Retinal pigment epithelial cell (primary cell): Measurements from ENCODE around the gene AGAP1.

Experiments used
- DNase-seq: peaks from one replicate; pipeline ENCODE4 v3.0.0-alpha.2; 2010; ENCODE audit warnings: low read depth
- H3K4me3 ChIP-seq: 2 replicates; pipeline ENCODE4 v1.5.1; 2011; ENCODE audit warnings: mild to moderate bottlenecking, low read length, control low read depth, moderate library complexity
- TF ChIP-seq, protein P1 (sequence below): conservative IDR thresholded peaks from 2 replicates; pipeline ENCODE4 v1.5.1; 2011; ENCODE audit warnings: low read depth, low read length, control low read depth, inconsistent platforms

The AGAP1 gene

DNA sequence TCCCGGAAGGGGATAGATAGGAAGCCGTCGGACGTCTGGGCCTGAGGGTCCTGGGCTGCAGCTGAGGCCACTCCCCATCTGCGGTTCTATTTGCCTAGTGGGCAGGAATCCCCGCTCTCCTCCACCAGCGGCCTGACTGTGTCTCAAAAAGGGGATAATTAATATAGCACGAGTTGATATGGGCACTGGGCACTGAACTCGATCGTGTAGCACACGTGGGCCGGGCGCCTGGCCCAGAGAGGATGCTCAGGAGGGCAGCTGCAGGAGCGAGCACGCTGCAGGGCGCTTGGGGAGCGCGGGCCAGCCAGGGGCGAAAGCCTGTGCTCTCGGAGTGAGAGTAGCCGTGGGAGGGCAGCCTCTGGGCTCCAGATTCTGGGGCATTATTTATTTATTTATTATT lies 683.1 kb downstream of the AGAP1 start:
- TF ChIP-seq, protein P1, sequence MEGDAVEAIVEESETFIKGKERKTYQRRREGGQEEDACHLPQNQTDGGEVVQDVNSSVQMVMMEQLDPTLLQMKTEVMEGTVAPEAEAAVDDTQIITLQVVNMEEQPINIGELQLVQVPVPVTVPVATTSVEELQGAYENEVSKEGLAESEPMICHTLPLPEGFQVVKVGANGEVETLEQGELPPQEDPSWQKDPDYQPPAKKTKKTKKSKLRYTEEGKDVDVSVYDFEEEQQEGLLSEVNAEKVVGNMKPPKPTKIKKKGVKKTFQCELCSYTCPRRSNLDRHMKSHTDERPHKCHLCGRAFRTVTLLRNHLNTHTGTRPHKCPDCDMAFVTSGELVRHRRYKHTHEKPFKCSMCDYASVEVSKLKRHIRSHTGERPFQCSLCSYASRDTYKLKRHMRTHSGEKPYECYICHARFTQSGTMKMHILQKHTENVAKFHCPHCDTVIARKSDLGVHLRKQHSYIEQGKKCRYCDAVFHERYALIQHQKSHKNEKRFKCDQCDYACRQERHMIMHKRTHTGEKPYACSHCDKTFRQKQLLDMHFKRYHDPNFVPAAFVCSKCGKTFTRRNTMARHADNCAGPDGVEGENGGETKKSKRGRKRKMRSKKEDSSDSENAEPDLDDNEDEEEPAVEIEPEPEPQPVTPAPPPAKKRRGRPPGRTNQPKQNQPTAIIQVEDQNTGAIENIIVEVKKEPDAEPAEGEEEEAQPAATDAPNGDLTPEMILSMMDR, result no peak
- DNase-seq, result no peak
- no peak overlapping the region for H3K4me3 ChIP-seq

DNA sequence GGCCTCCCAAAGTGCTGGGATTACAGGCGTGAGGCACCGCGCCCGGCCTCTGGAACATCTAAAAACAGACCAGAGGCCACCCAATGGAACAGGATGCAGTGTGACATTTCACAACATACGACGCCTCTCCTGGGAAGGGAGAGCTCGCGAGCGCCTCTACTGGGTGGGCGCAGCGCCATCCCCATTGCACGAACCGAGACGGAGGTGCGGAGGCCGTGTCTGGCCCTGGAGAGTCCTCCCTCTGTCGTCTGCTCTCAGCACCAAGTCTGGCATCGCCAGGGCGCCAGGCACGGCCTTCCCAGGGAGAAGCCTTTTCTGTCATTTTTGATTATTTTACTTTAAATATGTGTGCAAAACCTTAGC lies 683.7 kb downstream of the AGAP1 start:
- H3K4me3 ChIP-seq, result peak overlapping the region; percentile 56
- no peak for DNase-seq

DNA sequence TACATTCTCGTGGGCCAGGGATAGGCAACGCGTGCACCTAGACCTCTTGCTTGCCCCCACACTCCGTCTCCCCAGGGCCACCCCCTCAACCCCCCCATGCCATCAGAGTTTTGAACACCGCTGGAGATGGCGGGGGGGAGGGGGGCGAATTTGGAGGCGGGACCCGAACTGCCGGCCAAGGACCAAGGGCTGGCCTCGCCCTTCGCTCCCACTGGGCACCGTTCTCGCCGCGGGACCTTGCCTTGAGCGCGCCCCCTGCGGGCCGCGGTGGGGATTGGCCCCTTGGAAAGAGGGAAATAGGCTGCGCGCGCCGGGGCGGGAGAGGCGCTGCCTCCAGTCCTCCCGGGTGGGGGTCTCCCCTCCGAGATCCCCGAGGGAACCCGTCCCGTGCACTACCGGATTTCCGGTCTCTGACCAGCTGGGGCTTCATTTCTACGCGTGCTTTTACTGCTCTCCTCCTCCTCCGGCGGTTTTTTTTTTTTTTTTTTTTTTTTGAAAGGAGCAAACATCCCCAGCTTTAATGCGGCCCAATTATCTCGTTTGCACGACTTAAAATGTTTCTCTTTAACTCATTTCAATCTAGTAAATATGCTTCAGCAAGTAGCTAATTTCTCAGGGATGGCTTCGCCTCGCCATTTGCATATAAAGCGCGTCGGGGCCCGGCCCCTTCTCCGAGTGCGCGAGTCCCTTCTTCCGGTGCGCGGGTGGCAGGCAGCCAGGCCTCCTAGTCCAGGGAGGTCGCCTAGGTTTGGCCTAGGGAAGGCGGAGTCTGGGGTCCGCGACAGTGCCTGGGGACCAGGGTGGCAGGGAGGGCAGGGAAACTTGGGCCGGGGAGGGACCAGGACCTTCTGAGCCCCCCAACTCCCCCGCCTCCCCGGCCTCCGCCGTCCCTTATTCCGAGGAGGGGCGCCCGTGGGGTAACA lies 684.4 kb downstream of the AGAP1 start:
- H3K4me3 ChIP-seq, result peak overlapping the region; percentile 56
- TF ChIP-seq, protein P1, result peak; percentile 88
- DNase-seq, result no peak

More for the DNA sequence above, 683.7 kb downstream of the AGAP1 start:
- TF ChIP-seq, protein P1, result peak; percentile 65

DNA sequence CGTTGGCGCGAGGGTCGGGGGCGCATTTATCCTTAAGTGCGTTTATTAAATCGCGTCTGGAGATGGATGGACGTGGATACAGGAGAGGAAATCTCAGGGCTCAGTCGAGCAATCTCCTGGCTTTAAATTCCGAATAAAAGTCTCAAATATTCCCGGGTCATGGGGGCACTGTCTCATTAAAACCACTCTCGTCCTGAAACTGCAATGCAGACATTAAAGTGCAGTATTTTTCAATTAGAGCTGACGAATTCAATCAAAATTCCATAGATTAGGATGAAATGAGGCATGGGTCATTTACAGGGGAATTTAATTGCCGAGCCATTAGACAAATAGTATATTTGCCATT lies 685.0 kb downstream of the AGAP1 start:
- TF ChIP-seq, protein P1, result no peak
- DNase-seq, result no peak
- peak overlapping the region; percentile 56 for H3K4me3 ChIP-seq

DNA sequence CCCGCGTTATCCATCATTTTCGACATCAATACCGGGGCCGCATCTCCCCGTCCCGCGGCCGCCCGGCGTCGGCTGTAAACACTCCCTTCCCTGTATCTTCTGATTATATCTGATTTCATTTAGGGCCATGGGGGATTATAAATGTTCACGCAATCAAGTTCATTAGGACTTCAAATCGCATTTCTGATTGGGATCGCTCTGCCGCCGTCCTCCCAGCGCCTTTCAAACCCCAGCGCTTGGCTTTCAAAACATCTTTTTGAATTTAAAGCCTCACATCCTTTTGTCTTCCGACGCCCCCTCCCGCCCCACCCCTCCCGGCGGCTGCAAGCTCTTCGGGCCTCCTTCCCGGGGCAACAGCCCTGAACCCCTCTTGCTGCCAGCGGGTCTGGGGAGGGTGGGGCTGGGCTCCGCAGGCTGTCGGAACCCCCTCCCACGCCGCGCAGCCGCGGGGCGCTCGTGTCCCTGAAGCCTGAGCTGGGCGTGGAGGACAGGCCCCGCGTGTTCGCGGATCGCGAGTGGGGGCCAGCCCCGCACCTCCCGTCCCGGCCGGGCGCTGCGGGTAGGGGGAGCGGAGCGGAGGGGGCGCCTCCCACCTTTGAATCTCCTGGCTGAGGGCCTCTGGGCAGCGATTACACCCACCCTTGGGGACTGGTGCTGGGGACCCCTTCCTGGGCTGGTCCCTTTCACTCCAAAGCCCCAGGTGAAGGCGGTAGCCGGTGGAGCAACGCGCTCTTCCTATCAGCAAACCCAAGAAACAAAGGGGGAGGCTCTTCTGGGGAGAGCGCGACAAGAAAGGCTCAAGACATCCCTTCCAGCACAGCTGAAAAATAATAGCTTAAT lies 685.6 kb downstream of the AGAP1 start:
- H3K4me3 ChIP-seq, result peak overlapping the region; percentile 56
- DNase-seq, result no peak

DNA sequence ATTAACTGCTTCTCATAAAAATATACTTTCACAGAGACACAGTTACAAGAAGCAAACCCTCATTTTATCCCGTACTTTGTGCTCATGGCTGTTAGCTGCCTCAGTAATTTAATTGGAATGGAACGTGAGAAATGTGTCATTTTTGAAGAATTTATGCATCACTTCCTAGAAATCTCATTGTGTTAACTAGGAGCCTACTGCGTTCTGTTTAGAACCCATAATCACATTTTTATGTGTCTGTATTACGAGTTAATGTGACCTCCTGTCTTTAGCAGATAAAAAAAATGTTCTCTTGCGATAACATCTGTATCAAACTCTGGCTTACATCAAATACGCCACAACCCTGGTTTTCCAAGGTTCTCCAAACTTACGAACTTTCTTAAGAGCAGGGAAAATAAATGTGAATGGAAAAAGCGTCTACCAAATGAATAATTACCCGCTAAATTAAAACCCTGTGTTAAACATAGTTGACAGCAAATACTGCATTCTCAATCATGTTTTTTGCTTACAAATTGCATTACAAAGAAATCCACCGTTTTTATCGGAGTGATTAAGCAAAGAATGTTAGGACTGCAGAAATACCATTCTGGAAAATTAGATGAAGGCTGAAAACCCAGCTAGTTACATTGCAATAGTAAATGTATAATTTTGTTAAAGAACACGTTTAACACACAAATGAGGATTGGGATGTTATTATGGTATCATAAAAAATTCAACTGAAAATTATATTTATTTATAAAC lies 686.4 kb downstream of the AGAP1 start:
- no peak for DNase-seq
- H3K4me3 ChIP-seq, result peak overlapping the region; percentile 12
- TF ChIP-seq, protein P1, result no peak

More for the DNA sequence above, 685.6 kb downstream of the AGAP1 start:
- TF ChIP-seq, protein P1, result no peak
